GM20000 (cell line): ENCODE data around the gene TMEM258.

Experiments used
- DNase-seq: peaks from one replicate; pipeline ENCODE4 v3.0.0; 2012; ENCODE audit warnings: low spot score
- CTCF ChIP-seq: IDR thresholded peaks from 2 replicates; pipeline ENCODE4 v1.5.1; 2012; ENCODE audit warnings: mild to moderate bottlenecking, control low read depth; ENCODE audit errors: extremely low read depth, missing control alignments

The TMEM258 gene

GRCh38 chr11:61830237-61831105 is 38.1 kb upstream of the TMEM258 start:
- DNase-seq, result no peak
- no peak for TF ChIP-seq CTCF

- no peak for DNase-seq
- no peak for TF ChIP-seq CTCF
These were observed 37.4 kb upstream of the TMEM258 start for GRCh38 chr11:61829806-61830205.

- peak; percentile 79 for DNase-seq
- TF ChIP-seq CTCF, result peak; percentile 73
These were observed 36.4 kb upstream of the TMEM258 start for GRCh38 chr11:61828629-61829407.

GRCh38 chr11:61828379-61828628 is 35.9 kb upstream of the TMEM258 start:
- no peak for TF ChIP-seq CTCF
- DNase-seq, result no peak

GRCh38 chr11:61827571-61828378 is 35.4 kb upstream of the TMEM258 start, which contains the start of gene FADS2:
TSS of gene FADS2 (plus strand) at chr11:61828300. CDS start at chr11:61828391, 91 bp downstream.
- TF ChIP-seq CTCF, result no peak
- DNase-seq, result peak; percentile 95

GRCh38 chr11:61826930-61827570 is 34.7 kb upstream of the TMEM258 start:
- TF ChIP-seq CTCF, result no peak
- peak; percentile 45 for DNase-seq
